GM12891 (cell line): ENCODE measurements around the gene IER3. TPM values are rescaled to one million over a fixed set of nuclear protein-coding genes. Genes with fewer than 3 reads are reported as not detected.
A peak's percentile ranks its signal among the peaks of the same experiment; 100 is the strongest.

Source experiments
- DNase-seq: peaks from one replicate; pipeline ENCODE4 v3.0.0; 2011; ENCODE audit warnings: low spot score; ENCODE audit not compliant: insufficient read length
- FAIRE-seq: peaks from 2 replicates; lab custom pipeline; 2011; peaks lifted over from hg19 to GRCh38; lab: Jason Lieb, UNC
- PAX5 ChIP-seq: IDR thresholded peaks from 2 replicates; pipeline ENCODE4 v1.6.1; 2011; ENCODE audit warnings: low read length, moderate library complexity, mild to moderate bottlenecking; ENCODE audit not compliant: insufficient read depth, severe bottlenecking
- POLR2A ChIP-seq: IDR thresholded peaks from 2 replicates; pipeline ENCODE4 v1.6.1; 2011; ENCODE audit warnings: low read depth, low read length, control low read depth
- POLR2AphosphoS5 ChIP-seq: IDR thresholded peaks from 2 replicates; pipeline ENCODE4 v1.6.1; 2011; ENCODE audit warnings: low read depth, low read length, control low read depth
- POU2F2 ChIP-seq: IDR thresholded peaks from 2 replicates; pipeline ENCODE4 v1.6.1; 2011; ENCODE audit warnings: low read depth, mild to moderate bottlenecking, control low read depth, low read length, moderate library complexity
- SPI1 ChIP-seq: IDR thresholded peaks from 2 replicates; pipeline ENCODE4 v1.6.1; 2011; ENCODE audit warnings: low read depth, low read length, control low read depth
- TAF1 ChIP-seq: IDR thresholded peaks from 2 replicates; pipeline ENCODE4 v1.6.1; 2011; ENCODE audit warnings: low read depth, low read length, control low read depth
- polyA plus RNA-seq: library from polyadenylated mRNA; unstranded; fragments of >200 nt; gene quantifications from one replicate; pipeline ENCODE4 v1.2.1, GENCODE V29; 2012; ENCODE audit warnings: low read depth, missing spikeins, inconsistent platforms; ENCODE audit not compliant: missing spikeins

Gene IER3, protein sequence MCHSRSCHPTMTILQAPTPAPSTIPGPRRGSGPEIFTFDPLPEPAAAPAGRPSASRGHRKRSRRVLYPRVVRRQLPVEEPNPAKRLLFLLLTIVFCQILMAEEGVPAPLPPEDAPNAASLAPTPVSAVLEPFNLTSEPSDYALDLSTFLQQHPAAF
- 40.8 TPM for polyA plus RNA-seq

DNA sequence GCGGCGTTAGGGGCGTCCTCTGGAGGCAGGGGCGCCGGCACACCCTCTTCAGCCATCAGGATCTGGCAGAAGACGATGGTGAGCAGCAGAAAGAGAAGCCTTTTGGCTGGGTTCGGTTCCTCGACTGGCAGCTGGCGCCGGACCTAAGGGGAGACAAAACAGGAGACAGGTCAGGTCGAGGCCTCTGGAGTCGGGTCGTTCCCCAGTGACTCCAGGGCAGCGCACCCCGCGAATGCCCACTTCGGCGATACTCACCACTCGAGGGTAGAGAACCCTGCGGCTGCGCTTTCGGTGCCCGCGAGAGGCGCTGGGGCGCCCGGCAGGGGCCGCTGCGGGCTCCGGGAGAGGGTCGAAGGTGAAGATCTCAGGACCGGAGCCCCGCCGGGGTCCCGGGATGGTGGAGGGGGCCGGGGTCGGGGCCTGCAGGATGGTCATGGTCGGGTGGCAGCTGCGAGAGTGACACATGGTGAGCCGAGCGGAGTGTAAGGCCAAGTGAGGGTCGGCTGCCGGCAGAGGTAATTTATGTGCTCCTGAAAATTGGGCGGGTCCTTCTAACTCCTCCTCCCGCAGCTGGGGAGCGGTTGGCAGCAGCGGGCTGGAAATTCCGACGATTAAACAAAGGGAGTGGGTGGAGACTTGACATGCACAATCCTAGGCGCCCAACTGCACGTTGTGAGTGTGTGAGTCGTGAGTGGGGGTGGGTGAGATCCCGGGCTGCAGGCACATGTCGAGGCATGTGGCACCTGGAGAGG lies at the start of gene IER3:
Gene IER3 (minus strand): TSS at position 494 of the 752 bp plus-strand sequence. CDS start 29 bp downstream, at position 465.
- TF ChIP-seq POU2F2 (peak; percentile 79; the same call in 1 of the 2 replicates), TAF1 (peak; percentile 87), POLR2A (peak; percentile 99), POLR2AphosphoS5 (peak; percentile 98), PAX5 (no peak), SPI1 (no peak)
- DNase-seq (no peak), FAIRE-seq (peak; percentile 72)

DNA sequence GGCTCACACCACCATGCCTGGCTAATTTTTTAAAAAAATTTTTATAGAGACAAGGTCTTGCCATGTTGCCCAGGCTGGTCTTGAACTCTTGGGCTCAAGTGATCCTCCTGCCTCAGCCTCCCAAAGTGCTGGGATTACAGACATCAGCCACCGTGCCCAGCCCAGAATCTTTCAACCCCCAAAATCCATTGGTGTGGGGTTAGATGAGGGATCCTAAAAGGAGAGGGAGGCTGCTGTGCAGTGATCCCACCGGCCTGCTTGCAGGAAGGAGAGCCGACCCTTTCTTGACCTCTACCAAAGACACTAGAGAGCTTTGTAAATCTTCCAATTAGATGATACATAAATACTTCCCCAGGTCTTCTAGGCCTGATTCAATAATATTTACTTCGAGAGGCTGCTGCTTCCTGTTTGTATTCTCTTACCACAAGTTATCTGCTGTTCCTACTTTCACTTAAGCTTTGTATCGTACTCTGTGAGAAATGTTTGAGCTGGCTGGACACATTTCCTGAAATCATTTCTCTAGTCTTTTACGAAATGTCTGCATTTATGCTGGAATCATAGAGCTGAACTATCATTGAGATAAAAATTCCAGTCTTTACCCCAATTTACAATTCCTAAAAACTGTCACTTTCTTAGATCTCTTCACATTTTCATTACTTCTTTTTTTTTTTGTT lies 49.3 kb upstream of the IER3 start:
- TF ChIP-seq SPI1 (peak; percentile 56), POLR2A (no peak)
- peak; percentile 76 for FAIRE-seq
- peak; percentile 40 for DNase-seq

DNA sequence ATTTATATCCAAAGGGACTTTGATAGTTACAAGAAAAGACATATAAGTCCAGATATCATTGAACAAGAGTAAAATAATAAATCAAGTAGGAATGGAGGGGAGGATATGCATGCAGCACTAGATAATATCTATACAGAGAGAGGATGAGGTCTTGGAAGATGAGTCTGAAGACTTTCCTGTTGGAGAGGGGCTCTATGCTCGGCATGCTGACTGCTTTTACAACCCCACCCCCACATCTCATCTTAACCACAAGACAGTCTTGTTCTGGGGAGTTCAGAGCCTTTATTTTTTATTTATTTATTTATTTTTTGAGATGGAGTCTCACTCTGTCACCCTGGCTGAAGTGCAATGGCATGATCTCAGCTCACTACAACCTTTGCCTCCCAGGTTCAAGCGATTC lies 48.4 kb upstream of the IER3 start:
- FAIRE-seq (no peak), DNase-seq (no peak)
- no peak for TF ChIP-seq POLR2AphosphoS5
- TF ChIP-seq POU2F2 = no peak
- no peak for TF ChIP-seq POLR2A
- no peak for TF ChIP-seq PAX5
- no peak for TF ChIP-seq SPI1
- no peak for TF ChIP-seq TAF1

DNA sequence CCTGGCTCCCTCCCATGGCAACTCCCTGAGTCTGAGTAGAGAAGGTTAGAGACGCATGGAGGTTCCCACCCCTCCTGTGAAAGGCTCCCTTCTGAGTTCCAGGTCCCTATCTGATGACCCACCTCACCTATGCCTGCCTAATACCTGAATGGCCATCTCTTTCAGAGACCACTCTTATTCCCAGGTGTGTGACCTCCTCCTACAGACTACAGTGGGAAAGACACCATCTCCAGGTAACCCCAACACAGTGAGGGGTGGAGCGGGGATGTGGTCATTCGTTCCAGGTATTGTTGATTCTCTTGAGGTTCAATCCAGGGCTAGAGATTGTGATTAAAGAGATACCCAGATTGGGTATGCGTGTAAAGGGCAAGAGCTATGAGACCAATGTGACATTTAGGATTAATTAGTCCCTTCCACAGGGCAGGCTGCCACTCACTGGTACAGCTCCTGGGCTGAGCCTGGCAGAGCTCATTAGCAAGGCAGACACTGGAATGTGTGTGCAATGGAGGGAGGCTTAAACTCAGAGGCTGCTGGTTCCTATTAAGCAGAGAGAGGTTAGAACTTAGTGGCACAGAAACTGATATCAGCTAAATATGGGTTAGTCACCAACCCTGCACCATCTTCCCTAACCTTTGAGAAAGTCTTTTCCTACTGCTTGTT lies 46.5 kb upstream of the IER3 start:
- TF ChIP-seq SPI1 = no peak
- no peak for TF ChIP-seq POLR2AphosphoS5
- TF ChIP-seq POLR2A = no peak
- no peak for TF ChIP-seq TAF1
- no peak for TF ChIP-seq POU2F2
- TF ChIP-seq PAX5 = no peak
- no peak for FAIRE-seq

DNA sequence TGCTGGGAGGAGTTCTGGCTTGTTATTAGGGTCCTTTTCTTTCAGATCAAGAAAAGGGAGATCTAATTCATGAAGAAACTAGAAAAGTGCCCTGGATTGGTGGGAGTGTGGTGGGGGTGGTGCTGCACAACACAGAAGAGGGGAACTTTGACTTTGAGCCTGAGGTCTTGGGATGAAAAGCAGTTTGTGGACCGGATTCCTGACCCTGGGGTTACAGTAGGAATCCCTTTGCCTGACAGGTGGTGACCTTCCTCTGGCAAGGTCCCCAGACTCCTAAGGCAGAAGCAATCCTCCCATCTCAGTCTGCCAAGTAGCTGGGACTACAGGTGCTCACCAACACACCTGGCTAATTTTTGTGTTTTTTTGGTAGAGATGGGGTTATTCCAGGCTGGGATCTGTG lies 45.3 kb upstream of the IER3 start:
- no peak for TF ChIP-seq POLR2AphosphoS5
- TF ChIP-seq SPI1 = no peak
- no peak for TF ChIP-seq POLR2A
- no peak for TF ChIP-seq TAF1
- TF ChIP-seq POU2F2 = no peak
- TF ChIP-seq PAX5 = no peak
- DNase-seq (no peak), FAIRE-seq (no peak)

More for the DNA sequence above, 46.5 kb upstream of the IER3 start:
- no peak for DNase-seq

DNA sequence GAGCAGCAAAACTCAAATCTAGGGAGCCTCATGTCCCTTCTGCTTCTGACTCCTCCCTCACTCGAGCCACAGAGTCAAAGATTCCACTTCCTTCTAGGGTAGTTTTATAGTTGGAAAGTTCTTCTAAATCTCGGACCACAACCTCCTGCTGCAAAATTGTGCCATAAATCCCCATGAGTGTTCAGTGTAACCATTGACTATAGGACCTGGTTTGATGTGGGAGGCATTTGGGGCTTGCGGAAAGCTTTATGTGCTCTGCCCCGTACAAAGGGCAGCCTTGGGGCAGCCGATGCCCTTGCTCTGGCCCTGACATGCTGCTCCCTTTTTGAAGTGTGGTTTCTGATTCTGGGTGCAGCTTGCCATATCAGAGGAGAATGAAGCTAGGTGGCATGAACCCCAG lies 43.6 kb upstream of the IER3 start:
- no peak for DNase-seq
- peak; percentile 23 for FAIRE-seq
- TF ChIP-seq SPI1 (peak; percentile 29; the same call in 1 of the 2 replicates), POLR2AphosphoS5 (no peak)

DNA sequence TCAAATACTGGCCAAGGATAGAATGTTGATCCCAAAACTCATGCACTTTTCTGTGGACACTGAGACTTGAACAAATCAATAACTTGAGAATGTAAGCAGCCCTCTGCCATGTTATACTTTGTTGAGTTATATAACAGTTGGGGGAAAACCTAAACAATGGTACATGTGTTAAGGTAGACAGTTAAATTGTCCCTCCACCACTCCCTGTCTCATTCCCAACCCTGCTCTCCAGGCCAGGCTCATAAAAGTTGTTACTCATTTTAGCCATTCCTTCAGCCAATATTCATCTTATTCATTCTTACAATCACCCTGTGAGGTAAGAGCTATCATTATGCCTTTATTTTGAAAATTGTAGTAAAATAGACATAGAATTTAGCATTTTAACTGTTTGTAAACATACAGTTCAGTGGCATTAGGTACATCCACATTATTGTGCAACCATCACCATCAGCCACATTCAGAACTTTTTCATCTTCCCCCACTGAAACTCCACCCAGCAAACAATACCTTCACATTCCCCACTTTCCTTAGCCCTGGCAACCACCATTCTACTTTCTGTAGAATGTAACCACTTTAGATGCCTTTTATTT lies 38.2 kb upstream of the IER3 start:
- FAIRE-seq (no peak), DNase-seq (no peak)
- TF ChIP-seq TAF1 (no peak), SPI1 (no peak), POLR2AphosphoS5 (no peak), POU2F2 (no peak), POLR2A (no peak), PAX5 (no peak)

DNA sequence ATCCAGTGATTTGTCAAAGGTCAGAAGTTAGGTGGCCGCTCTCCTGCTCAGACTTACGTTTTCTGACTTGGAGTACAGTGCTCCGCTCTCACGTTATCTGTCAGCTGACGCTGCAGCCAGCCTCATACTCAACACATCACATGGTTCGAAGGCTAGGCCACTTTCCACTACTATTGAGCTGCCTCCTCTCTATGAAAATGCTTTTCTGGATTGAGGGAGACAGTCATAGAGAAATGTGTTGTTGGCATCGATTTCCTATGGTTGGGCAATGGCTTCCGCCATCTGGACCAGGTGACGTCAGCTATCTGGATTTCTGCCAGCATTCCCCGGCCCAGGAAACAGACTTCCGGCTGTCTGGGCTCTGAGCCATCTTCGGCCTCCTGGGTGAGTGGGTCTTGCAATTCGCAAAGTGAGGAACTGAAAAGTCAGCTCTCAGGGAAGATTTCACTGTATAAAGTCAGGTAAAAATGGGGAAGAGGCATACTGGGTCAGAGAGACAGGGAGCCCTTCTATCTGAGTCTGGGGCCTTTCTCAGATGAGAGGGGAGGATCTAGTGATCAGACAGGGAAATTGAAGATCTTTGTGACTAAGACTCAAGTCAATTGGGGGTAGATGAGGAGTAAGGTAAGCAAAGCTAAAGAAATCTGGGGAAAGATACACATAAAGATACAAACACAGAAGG lies 37.5 kb upstream of the IER3 start:
- DNase-seq (no peak), FAIRE-seq (peak; percentile 75)
- TF ChIP-seq SPI1 (peak; percentile 87), POLR2A (no peak)

DNA sequence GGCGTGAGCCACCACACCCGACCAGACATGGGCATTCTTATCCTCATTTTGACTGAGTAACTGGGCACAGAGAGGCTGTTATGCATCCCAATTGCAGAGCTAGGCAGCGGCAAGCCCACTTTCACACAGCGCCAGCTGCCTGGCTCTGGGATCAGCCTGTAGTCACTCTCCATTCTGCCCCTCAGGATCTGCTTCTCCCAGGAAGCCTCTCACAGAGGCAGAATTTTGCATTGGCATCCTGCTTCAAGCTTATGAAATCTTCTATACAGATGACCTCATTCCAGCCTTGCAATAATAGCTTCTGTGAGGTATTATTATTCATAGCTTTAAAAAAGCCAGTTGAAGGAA lies 37.0 kb upstream of the IER3 start:
- TF ChIP-seq PAX5 = no peak
- FAIRE-seq (no peak), DNase-seq (no peak)
